ENCODE results near the gene CACNA1B. TPM values are rescaled to one million over a fixed set of nuclear protein-coding genes. Genes with fewer than 3 reads are reported as not detected.

Gene CACNA1B
- polyA plus RNA-seq, 1 of the 3 experiments (the other 2 are of a cell fraction): 0.03 TPM

DNA sequence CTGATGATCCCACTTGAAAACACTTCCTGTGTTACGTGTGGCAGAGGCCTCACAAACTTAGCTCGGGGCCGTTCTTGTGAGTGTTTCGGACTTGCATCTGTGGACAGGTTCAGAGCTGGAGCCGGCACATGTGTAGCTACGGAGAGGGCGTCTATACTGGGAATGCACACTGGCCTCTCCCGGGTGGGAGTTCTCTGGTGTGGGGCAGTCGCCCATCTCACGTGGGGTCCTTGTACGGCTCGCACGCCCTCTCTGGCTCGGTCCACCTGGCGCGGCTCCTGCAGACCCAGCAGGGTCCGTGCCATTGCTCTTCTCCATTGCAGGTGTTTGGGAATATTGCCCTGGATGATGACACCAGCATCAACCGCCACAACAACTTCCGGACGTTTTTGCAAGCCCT, 197.9 kb downstream of the CACNA1B start:
- POLR2A ChIA-PET: no interaction called here
- TF ChIP-seq, protein P1, sequence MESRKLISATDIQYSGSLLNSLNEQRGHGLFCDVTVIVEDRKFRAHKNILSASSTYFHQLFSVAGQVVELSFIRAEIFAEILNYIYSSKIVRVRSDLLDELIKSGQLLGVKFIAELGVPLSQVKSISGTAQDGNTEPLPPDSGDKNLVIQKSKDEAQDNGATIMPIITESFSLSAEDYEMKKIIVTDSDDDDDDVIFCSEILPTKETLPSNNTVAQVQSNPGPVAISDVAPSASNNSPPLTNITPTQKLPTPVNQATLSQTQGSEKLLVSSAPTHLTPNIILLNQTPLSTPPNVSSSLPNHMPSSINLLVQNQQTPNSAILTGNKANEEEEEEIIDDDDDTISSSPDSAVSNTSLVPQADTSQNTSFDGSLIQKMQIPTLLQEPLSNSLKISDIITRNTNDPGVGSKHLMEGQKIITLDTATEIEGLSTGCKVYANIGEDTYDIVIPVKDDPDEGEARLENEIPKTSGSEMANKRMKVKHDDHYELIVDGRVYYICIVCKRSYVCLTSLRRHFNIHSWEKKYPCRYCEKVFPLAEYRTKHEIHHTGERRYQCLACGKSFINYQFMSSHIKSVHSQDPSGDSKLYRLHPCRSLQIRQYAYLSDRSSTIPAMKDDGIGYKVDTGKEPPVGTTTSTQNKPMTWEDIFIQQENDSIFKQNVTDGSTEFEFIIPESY (IDR thresholded peaks at IDR 0.05; ENCODE audit: borderline replicate concordance, low read depth): no peak
- no peak for TF ChIP-seq RXRA (IDR thresholded peaks at IDR 0.05; ENCODE audit: borderline replicate concordance, low read depth)
- no peak for TF ChIP-seq SMC3 (IDR thresholded peaks at IDR 0.05; ENCODE audit: low read depth, low read length)
- 65% methylated on average over 11 of the region's 20 CpGs for WGBS (ENCODE audit: low lambda C conversion rate)
- Histone ChIP-seq H3K36me3 (replicated peaks in 1 of 2; ENCODE audit: control insufficient read depth in 1 of 2, insufficient read depth in 2 of 2, low read length in 1 of 2) (no peaks in the 10 kb centered on the region), H3K27ac (ENCODE audit: low read depth in 2 of 2, low read length in 1 of 2) (no peak overlapping the region), H3K9me3 (no peaks in the 10 kb centered on the region), H3F3A (replicated peaks; ENCODE audit: insufficient read depth) (no peaks in the 10 kb centered on the region), H3K4me2 (no peak overlapping the region), H3K27me3 (ENCODE audit: insufficient read depth) (no peaks in the 10 kb centered on the region), H3K4me3 (ENCODE audit: low read depth in 2 of 2, low read length in 1 of 2) (no peak overlapping the region), H3K79me2 (ENCODE audit: insufficient read depth) (no peaks in the 10 kb centered on the region), H3K4me1 (ENCODE audit: control insufficient read depth in 1 of 2, insufficient read depth in 2 of 2, low read depth in 1 of 2, low read length in 1 of 2) (no peaks in the 10 kb centered on the region; a peak in 1 of 4 replicates), H2AFZ (ENCODE audit: low read depth) (no peak overlapping the region), H3K9ac (no peak overlapping the region), H4K20me1 (ENCODE audit: insufficient read depth) (no peaks in the 10 kb centered on the region), H3K9me2 (no peaks in the 10 kb centered on the region)
- peak; percentile 17 for DNase-seq
- CTCF ChIA-PET: no interaction called here

DNA sequence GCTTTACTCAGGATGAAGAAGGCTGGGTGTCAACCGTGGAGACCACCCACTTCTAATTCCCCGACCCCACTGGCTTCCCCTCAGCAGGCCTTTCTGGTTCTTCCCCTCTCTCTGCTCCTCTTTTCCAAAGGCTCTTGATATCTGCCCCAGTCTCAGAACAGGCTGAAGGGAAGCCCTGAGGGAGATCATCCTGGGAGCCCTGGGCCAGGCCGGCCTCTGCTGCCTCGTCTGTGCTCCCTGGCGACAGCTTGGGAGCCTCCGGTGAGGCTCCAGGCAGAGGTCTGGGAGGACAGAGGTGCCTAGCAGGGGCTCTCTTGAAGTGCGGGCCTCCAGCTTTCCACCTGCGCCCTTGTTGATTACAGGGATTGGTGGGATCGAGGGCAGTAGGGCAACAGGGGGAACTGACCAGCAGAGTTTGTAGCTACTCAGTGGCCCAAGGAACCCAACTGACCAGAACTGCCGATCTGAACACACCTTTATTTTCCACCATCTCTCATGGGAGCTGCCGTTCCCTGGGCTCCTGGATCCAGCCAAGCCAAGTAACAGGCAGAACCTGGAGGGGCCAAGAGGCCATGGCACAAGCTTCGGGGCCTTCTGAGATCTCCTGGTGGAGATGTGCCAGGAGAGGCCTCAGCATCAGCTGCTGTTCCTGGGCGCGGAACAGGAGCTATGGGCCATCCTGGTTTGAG, 198.5 kb downstream of the CACNA1B start:
- ChIA-PET CTCF (no interaction called here), POLR2A (no interaction called here)
- Histone ChIP-seq H2AFZ (ENCODE audit: low read depth) (no peak overlapping the region), H3F3A (replicated peaks; ENCODE audit: insufficient read depth) (no peaks in the 10 kb centered on the region), H3K9me3 (no peaks in the 10 kb centered on the region), H3K27me3 (ENCODE audit: insufficient read depth) (no peaks in the 10 kb centered on the region), H3K4me2 (no peak overlapping the region), H3K9ac (no peak overlapping the region), H3K36me3 (replicated peaks in 1 of 2; ENCODE audit: control insufficient read depth in 1 of 2, insufficient read depth in 2 of 2, low read length in 1 of 2) (no peaks in the 10 kb centered on the region), H3K9me2 (no peaks in the 10 kb centered on the region), H3K4me1 (ENCODE audit: control insufficient read depth in 1 of 2, insufficient read depth in 2 of 2, low read depth in 1 of 2, low read length in 1 of 2) (no peaks in the 10 kb centered on the region; a peak in 1 of 4 replicates), H3K79me2 (ENCODE audit: insufficient read depth) (no peaks in the 10 kb centered on the region), H3K4me3 (ENCODE audit: low read depth in 2 of 2, low read length in 1 of 2) (no peak overlapping the region), H4K20me1 (ENCODE audit: insufficient read depth) (no peaks in the 10 kb centered on the region), H3K27ac (ENCODE audit: low read depth in 2 of 2, low read length in 1 of 2) (no peak overlapping the region)
- WGBS (ENCODE audit: low lambda C conversion rate): 45% methylated on average over 14 of the region's 14 CpGs
- DNase-seq: peak; percentile 6
- TF ChIP-seq, protein P2, sequence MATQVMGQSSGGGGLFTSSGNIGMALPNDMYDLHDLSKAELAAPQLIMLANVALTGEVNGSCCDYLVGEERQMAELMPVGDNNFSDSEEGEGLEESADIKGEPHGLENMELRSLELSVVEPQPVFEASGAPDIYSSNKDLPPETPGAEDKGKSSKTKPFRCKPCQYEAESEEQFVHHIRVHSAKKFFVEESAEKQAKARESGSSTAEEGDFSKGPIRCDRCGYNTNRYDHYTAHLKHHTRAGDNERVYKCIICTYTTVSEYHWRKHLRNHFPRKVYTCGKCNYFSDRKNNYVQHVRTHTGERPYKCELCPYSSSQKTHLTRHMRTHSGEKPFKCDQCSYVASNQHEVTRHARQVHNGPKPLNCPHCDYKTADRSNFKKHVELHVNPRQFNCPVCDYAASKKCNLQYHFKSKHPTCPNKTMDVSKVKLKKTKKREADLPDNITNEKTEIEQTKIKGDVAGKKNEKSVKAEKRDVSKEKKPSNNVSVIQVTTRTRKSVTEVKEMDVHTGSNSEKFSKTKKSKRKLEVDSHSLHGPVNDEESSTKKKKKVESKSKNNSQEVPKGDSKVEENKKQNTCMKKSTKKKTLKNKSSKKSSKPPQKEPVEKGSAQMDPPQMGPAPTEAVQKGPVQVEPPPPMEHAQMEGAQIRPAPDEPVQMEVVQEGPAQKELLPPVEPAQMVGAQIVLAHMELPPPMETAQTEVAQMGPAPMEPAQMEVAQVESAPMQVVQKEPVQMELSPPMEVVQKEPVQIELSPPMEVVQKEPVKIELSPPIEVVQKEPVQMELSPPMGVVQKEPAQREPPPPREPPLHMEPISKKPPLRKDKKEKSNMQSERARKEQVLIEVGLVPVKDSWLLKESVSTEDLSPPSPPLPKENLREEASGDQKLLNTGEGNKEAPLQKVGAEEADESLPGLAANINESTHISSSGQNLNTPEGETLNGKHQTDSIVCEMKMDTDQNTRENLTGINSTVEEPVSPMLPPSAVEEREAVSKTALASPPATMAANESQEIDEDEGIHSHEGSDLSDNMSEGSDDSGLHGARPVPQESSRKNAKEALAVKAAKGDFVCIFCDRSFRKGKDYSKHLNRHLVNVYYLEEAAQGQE (IDR thresholded peaks at IDR 0.05; ENCODE audit: low read depth, low read length): no peak
- TF ChIP-seq, protein P3, sequence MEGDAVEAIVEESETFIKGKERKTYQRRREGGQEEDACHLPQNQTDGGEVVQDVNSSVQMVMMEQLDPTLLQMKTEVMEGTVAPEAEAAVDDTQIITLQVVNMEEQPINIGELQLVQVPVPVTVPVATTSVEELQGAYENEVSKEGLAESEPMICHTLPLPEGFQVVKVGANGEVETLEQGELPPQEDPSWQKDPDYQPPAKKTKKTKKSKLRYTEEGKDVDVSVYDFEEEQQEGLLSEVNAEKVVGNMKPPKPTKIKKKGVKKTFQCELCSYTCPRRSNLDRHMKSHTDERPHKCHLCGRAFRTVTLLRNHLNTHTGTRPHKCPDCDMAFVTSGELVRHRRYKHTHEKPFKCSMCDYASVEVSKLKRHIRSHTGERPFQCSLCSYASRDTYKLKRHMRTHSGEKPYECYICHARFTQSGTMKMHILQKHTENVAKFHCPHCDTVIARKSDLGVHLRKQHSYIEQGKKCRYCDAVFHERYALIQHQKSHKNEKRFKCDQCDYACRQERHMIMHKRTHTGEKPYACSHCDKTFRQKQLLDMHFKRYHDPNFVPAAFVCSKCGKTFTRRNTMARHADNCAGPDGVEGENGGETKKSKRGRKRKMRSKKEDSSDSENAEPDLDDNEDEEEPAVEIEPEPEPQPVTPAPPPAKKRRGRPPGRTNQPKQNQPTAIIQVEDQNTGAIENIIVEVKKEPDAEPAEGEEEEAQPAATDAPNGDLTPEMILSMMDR (IDR thresholded peaks at IDR 0.05): no peak
- TF ChIP-seq, protein P4, sequence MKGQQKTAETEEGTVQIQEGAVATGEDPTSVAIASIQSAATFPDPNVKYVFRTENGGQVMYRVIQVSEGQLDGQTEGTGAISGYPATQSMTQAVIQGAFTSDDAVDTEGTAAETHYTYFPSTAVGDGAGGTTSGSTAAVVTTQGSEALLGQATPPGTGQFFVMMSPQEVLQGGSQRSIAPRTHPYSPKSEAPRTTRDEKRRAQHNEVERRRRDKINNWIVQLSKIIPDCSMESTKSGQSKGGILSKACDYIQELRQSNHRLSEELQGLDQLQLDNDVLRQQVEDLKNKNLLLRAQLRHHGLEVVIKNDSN (IDR thresholded peaks at IDR 0.05; ENCODE audit: borderline replicate concordance, low read depth): no peak
- TF ChIP-seq YY1 (IDR thresholded peaks at IDR 0.05; ENCODE audit: low read depth): no peak
- TF ChIP-seq, protein P5, sequence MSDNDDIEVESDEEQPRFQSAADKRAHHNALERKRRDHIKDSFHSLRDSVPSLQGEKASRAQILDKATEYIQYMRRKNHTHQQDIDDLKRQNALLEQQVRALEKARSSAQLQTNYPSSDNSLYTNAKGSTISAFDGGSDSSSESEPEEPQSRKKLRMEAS (IDR thresholded peaks at IDR 0.05; ENCODE audit: low read depth): no peak
- TF ChIP-seq SIN3A (IDR thresholded peaks at IDR 0.05; ENCODE audit: borderline replicate concordance, low read depth, low read length): no peak
- no peak for TF ChIP-seq GATA2 (CRISPR knock-in tag; IDR thresholded peaks at IDR 0.05)
- TF ChIP-seq JUND (IDR thresholded peaks at IDR 0.05): no peak
- TF ChIP-seq, protein P6, sequence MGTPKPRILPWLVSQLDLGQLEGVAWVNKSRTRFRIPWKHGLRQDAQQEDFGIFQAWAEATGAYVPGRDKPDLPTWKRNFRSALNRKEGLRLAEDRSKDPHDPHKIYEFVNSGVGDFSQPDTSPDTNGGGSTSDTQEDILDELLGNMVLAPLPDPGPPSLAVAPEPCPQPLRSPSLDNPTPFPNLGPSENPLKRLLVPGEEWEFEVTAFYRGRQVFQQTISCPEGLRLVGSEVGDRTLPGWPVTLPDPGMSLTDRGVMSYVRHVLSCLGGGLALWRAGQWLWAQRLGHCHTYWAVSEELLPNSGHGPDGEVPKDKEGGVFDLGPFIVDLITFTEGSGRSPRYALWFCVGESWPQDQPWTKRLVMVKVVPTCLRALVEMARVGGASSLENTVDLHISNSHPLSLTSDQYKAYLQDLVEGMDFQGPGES (IDR thresholded peaks at IDR 0.05; ENCODE audit: low read depth, low read length): no peak

Measured in SK-N-SH (cell line).